ENCODE measurements around the gene SPAG4. TPM values are rescaled to one million over a fixed set of nuclear protein-coding genes. Genes with fewer than 3 reads are reported as not detected.

The SPAG4 gene
- total RNA-seq, 1 donor from 2014 or later, result 1.2 TPM

DNA sequence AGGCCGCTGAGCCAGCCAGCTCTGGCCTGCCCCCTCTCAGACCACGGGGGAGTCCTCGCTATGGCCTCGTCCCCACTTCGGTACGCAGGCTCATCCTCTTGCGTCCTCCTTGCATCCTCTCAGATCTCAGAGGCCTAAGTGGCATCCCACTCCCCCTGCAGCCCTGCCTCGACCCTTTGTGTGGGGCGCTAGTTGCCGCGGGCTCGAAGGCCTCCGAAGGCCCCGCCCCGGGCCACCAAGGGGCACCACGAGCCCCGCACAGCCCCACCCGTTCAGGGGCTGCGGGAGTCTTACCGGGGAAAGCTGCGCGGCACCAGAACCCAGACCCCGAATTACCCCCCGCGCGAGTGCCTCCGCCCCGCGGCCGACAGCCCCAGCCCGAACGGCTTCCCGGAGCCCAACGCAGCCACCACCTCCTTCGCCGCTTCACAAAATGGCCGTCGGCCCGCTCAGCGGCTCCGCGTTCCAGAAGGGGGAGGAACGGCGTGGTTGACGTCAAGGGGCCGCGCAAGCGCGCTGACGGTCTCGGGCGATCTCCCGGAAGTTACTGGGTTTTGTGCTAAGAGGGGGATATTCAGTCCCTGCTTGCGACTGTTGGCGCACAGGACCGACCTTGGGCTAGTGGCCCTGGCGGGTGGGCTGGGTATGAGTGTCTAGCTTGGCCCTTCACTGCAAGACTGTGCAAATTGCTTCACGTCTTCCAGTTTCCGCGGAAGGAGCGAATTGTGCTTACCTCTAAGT is 49.0 kb downstream of the SPAG4 start, which contains the start of the genes CPNE1 and RBM12:
TSS of gene CPNE1 (minus strand) at position 435 of the 741 bp plus-strand sequence. CDS start 31,977 bp downstream, outside the sequence.
TSS of gene RBM12 (minus strand) at position 435 of the 741 bp plus-strand sequence. CDS start 9,578 bp downstream, outside the sequence.
- peaks cover 6% of the 10 kb centered on the region for H3K36me3 ChIP-seq (ENCODE audit: insufficient read depth, low read length)
- peak; percentile 81 for DNase-seq (ENCODE audit: low read depth)
- no peaks in the 10 kb centered on the region for H3K9me3 Mint-ChIP-seq (ENCODE audit: unreplicated experiment)
- peak within 1 kb of the TSS; percentile 94 for H3K4me3 Mint-ChIP-seq (ENCODE audit: unreplicated experiment)
- H3K27me3 Mint-ChIP-seq (ENCODE audit: low read depth, unreplicated experiment), result no peaks in the 10 kb centered on the region
- H3K4me2 ChIP-seq (ENCODE audit: low read length), result peak within 1 kb of the TSS; percentile 97
- peak within 1 kb of the TSS; percentile 92 for H3K27ac ChIP-seq (ENCODE audit: low read depth, low read length)
- H3K79me2 ChIP-seq (ENCODE audit: insufficient read depth, low read length), result peaks cover 54% of the 10 kb centered on the region
- peak within 1 kb of the TSS; percentile 97 for H3K9ac ChIP-seq (ENCODE audit: low read length)
- peak within 1 kb of the TSS; percentile 95 for H3K27ac Mint-ChIP-seq (ENCODE audit: unreplicated experiment)
- H3K9me3 ChIP-seq (ENCODE audit: insufficient read depth, low read depth, low read length), result no peaks in the 10 kb centered on the region
- peaks cover 10% of the 10 kb centered on the region for H3K36me3 Mint-ChIP-seq (ENCODE audit: low read depth, unreplicated experiment)
- peak within 1 kb of the TSS; percentile 83 for H2AFZ ChIP-seq (ENCODE audit: low read depth, low read length)
- peaks cover 22% of the 10 kb centered on the region for H3K4me1 ChIP-seq (ENCODE audit: insufficient read depth, low read length)
- H4K20me1 ChIP-seq (ENCODE audit: insufficient read depth, low read length), result peaks cover 48% of the 10 kb centered on the region
- TF ChIP-seq, protein P1, sequence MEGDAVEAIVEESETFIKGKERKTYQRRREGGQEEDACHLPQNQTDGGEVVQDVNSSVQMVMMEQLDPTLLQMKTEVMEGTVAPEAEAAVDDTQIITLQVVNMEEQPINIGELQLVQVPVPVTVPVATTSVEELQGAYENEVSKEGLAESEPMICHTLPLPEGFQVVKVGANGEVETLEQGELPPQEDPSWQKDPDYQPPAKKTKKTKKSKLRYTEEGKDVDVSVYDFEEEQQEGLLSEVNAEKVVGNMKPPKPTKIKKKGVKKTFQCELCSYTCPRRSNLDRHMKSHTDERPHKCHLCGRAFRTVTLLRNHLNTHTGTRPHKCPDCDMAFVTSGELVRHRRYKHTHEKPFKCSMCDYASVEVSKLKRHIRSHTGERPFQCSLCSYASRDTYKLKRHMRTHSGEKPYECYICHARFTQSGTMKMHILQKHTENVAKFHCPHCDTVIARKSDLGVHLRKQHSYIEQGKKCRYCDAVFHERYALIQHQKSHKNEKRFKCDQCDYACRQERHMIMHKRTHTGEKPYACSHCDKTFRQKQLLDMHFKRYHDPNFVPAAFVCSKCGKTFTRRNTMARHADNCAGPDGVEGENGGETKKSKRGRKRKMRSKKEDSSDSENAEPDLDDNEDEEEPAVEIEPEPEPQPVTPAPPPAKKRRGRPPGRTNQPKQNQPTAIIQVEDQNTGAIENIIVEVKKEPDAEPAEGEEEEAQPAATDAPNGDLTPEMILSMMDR (IDR thresholded peaks at IDR 0.05; ENCODE audit: insufficient read depth, low read depth, low read length), result no peak
- TF ChIP-seq EZH2 (IDR thresholded peaks at IDR 0.05; ENCODE audit: insufficient read depth, low read length), result no peak
- peaks cover 29% of the 10 kb centered on the region for H3K4me1 Mint-ChIP-seq (ENCODE audit: low read depth, unreplicated experiment)
- FAIRE-seq, result no peak
- H3K4me3 ChIP-seq (ENCODE audit: insufficient read depth, low read depth, low read length), result peak within 1 kb of the TSS; percentile 89
- H3K27me3 ChIP-seq (ENCODE audit: insufficient read depth, low read length), result no peaks in the 10 kb centered on the region

DNA sequence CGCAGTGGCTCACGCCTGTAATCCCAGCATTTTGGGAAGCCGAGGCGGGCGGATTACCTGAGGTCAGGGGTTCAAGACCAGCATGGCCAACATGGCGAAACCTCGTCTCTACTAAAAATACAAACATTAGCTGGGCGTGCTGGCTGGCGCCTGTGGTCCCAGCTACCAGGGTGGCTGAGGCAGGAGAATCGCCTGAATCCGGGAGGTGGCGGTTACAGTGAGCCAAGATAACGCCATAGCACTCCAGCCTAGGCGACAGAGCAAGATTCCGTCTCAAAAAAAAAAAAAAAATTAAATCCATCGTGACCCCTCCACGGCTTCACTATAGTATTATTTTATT is 50.3 kb downstream of the SPAG4 start:
- H3K9ac ChIP-seq (ENCODE audit: low read length), result no peak overlapping the region
- no peak overlapping the region for H3K27ac Mint-ChIP-seq (ENCODE audit: unreplicated experiment)
- H3K9me3 ChIP-seq (ENCODE audit: insufficient read depth, low read depth, low read length), result no peaks in the 10 kb centered on the region
- DNase-seq (ENCODE audit: low read depth), result no peak
- peaks cover 17% of the 10 kb centered on the region for H3K4me1 Mint-ChIP-seq (ENCODE audit: low read depth, unreplicated experiment)
- H3K4me3 ChIP-seq (ENCODE audit: insufficient read depth, low read depth, low read length), result no peak overlapping the region
- H2AFZ ChIP-seq (ENCODE audit: low read depth, low read length), result no peak overlapping the region
- no peak for FAIRE-seq
- H3K36me3 Mint-ChIP-seq (ENCODE audit: low read depth, unreplicated experiment), result peaks cover 22% of the 10 kb centered on the region
- H4K20me1 ChIP-seq (ENCODE audit: insufficient read depth, low read length), result peaks cover 35% of the 10 kb centered on the region
- no peak overlapping the region for H3K27ac ChIP-seq (ENCODE audit: low read depth, low read length)
- H3K4me1 ChIP-seq (ENCODE audit: insufficient read depth, low read length), result peaks cover 16% of the 10 kb centered on the region
- H3K4me2 ChIP-seq (ENCODE audit: low read length), result no peak overlapping the region
- no peaks in the 10 kb centered on the region for H3K27me3 ChIP-seq (ENCODE audit: insufficient read depth, low read length)
- H3K27me3 Mint-ChIP-seq (ENCODE audit: low read depth, unreplicated experiment), result no peaks in the 10 kb centered on the region
- H3K4me3 Mint-ChIP-seq (ENCODE audit: unreplicated experiment), result no peak overlapping the region
- H3K9me3 Mint-ChIP-seq (ENCODE audit: unreplicated experiment), result no peaks in the 10 kb centered on the region
- no peak for TF ChIP-seq EZH2 (IDR thresholded peaks at IDR 0.05; ENCODE audit: insufficient read depth, low read length)
- TF ChIP-seq, protein P1 (IDR thresholded peaks at IDR 0.05; ENCODE audit: insufficient read depth, low read depth, low read length), result no peak
- peaks cover 41% of the 10 kb centered on the region for H3K79me2 ChIP-seq (ENCODE audit: insufficient read depth, low read length)
- H3K36me3 ChIP-seq (ENCODE audit: insufficient read depth, low read length), result peaks cover 13% of the 10 kb centered on the region

DNA sequence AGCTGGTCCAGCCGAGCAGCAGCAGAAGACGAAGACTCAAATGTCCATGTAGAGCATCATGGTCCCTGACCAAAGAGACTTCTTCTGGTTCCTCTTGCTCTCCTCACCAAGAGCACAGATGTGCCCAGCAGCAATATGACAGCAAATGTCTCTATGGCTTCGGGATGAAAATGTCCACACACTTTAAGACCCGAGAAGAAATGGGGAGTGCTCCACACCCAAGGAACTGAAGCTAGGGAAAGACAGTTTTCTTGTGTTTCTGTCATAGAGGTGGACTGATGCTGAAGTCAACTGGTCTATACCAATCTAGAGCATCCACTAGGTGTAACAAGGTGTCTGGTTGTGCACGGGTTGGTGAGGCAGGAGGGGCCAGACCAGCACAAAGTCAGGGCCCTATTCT is 53.6 kb downstream of the SPAG4 start:
- Histone ChIP-seq H3K27me3 (ENCODE audit: insufficient read depth, low read length) (no peaks in the 10 kb centered on the region), H3K9ac (ENCODE audit: low read length) (no peak overlapping the region), H3K27ac (ENCODE audit: low read depth, low read length) (no peak overlapping the region), H2AFZ (ENCODE audit: low read depth, low read length) (no peak overlapping the region), H3K4me3 (ENCODE audit: insufficient read depth, low read depth, low read length) (no peak overlapping the region), H3K4me1 (ENCODE audit: insufficient read depth, low read length) (no peaks in the 10 kb centered on the region), H3K36me3 (ENCODE audit: insufficient read depth, low read length) (peaks cover 13% of the 10 kb centered on the region), H3K9me3 (ENCODE audit: insufficient read depth, low read depth, low read length) (no peaks in the 10 kb centered on the region), H3K79me2 (ENCODE audit: insufficient read depth, low read length) (peaks cover 8% of the 10 kb centered on the region), H4K20me1 (ENCODE audit: insufficient read depth, low read length) (peaks cover 2% of the 10 kb centered on the region), H3K4me2 (ENCODE audit: low read length) (no peak overlapping the region)
- no peak for DNase-seq (ENCODE audit: low read depth)
- TF ChIP-seq, protein P1 (IDR thresholded peaks at IDR 0.05; ENCODE audit: insufficient read depth, low read depth, low read length), result no peak
- no peak for TF ChIP-seq EZH2 (IDR thresholded peaks at IDR 0.05; ENCODE audit: insufficient read depth, low read length)
- no peaks in the 10 kb centered on the region for H3K27me3 Mint-ChIP-seq (ENCODE audit: low read depth, unreplicated experiment)
- H3K4me1 Mint-ChIP-seq (ENCODE audit: low read depth, unreplicated experiment), result no peaks in the 10 kb centered on the region
- H3K36me3 Mint-ChIP-seq (ENCODE audit: low read depth, unreplicated experiment), result peaks cover 40% of the 10 kb centered on the region
- no peak overlapping the region for H3K4me3 Mint-ChIP-seq (ENCODE audit: unreplicated experiment)
- no peak for FAIRE-seq
- H3K27ac Mint-ChIP-seq (ENCODE audit: unreplicated experiment), result no peak overlapping the region
- H3K9me3 Mint-ChIP-seq (ENCODE audit: unreplicated experiment), result no peaks in the 10 kb centered on the region

All from astrocyte (in vitro differentiated cells and primary cell).